K562 (cell line): ENCODE data around the gene EGFL7. TPM values are rescaled to one million over a fixed set of nuclear protein-coding genes. Genes with fewer than 3 reads are reported as not detected.

Source experiments
- CHCHD3 ChIP-seq: fragments of 250-450 bp; sonication (Bioruptor Pico); IDR thresholded peaks from 2 replicates; pipeline ENCODE4 v2.1.2; 2022; ENCODE audit warnings: mild to moderate bottlenecking
- CREB1 ChIP-seq, 2 experiments: sonication (generic) in 1 of 2; formaldehyde crosslinking in 1 of 2; IDR thresholded peaks; 2 replicates each; pipeline versions ENCODE4 v1.6.1 to v1.8.0; 2012 to 2022; ENCODE audit warnings: inconsistent platforms in 1 of 2, mild to moderate bottlenecking in 1 of 2, missing genetic modification reagents in 1 of 2, moderate library complexity in 1 of 2
- FUS ChIP-seq: fragments of 200-400 bp; formaldehyde crosslinking; optimal IDR thresholded peaks from 2 replicates; pipeline ENCODE3; 2017; ENCODE audit warnings: low read depth, low read length
- HNRNPK ChIP-seq: fragments of 200-400 bp; formaldehyde crosslinking; IDR thresholded peaks from one replicate; pipeline ENCODE4 v1.6.1; 2018; ENCODE audit warnings: mild to moderate bottlenecking, low read depth, low read length; ENCODE audit not compliant: poor library complexity, severe bottlenecking
- MTA1 ChIP-seq: fragments of 450-650 bp; IDR thresholded peaks from 2 replicates; pipeline ENCODE4 v1.6.1; 2017; ENCODE audit warnings: borderline replicate concordance
- NCOA1 ChIP-seq: fragments of 450-650 bp; IDR thresholded peaks from 2 replicates; pipeline ENCODE4 v1.6.1; 2016; ENCODE audit warnings: low read depth
- POLR2AphosphoS2 ChIP-seq: IDR thresholded peaks from 2 replicates; pipeline ENCODE4 v1.6.1; 2012; ENCODE audit warnings: low read length, improper control_type of control experiment
- POLR2AphosphoS5 ChIP-seq: IDR thresholded peaks from 2 replicates; pipeline ENCODE4 v1.6.1; 2011; ENCODE audit warnings: mild to moderate bottlenecking, low read depth, low read length, moderate library complexity; ENCODE audit not compliant: control insufficient read depth, insufficient read depth
- POLR3G ChIP-seq: IDR thresholded peaks from 2 replicates; pipeline ENCODE4 v1.6.1; 2011; ENCODE audit not compliant: insufficient read length, insufficient replicate concordance; ENCODE audit errors: extremely low read depth
- RCOR1 ChIP-seq, 2 experiments: IDR thresholded peaks; 2 replicates each; pipeline ENCODE4 v1.6.1; 2012; ENCODE audit warnings: low read depth in 2 of 2, low read length in 2 of 2, borderline replicate concordance in 1 of 2, improper control_type of control experiment in 1 of 2
- TFAP4 ChIP-seq: sonication (generic); formaldehyde crosslinking; IDR thresholded peaks from 2 replicates; pipeline ENCODE4 v1.8.0; 2022; ENCODE audit warnings: missing genetic modification reagents, mild to moderate bottlenecking, moderate library complexity, borderline replicate concordance
- TSC22D4 ChIP-seq: fragments of 450-650 bp; IDR thresholded peaks from 2 replicates; pipeline ENCODE4 v1.6.1; 2016; ENCODE audit warnings: missing genetic modification characterization, missing biosample characterization, control low read depth
- ZFP36 ChIP-seq: fragments of 150-350 bp; IDR thresholded peaks from 2 replicates; pipeline ENCODE4 v1.6.1; 2018; ENCODE audit warnings: low read length, low read depth; ENCODE audit not compliant: partially characterized antibody
- ZFX ChIP-seq: sonication (generic); formaldehyde crosslinking; IDR thresholded peaks from 2 replicates; pipeline ENCODE4 v1.8.0; 2022; ENCODE audit warnings: mild to moderate bottlenecking, missing genetic modification reagents, moderate library complexity
- ZNF175 ChIP-seq: fragments of 200-800 bp; sonication (Bioruptor generic); IDR thresholded peaks from 2 replicates; pipeline ENCODE4 v1.6.1; 2016; ENCODE audit warnings: low read depth, mild to moderate bottlenecking, missing genetic modification characterization, missing compliant biosample characterization
- ZNF24 ChIP-seq: fragments of 450-650 bp; IDR thresholded peaks from 2 replicates; pipeline ENCODE4 v1.6.1; 2016
- ZNF41 ChIP-seq: fragments of 250-450 bp; sonication (Bioruptor Pico); conservative IDR thresholded peaks from 2 replicates; pipeline ENCODE4 v1.4.0; 2020; ENCODE audit warnings: mild to moderate bottlenecking
- ZNF79 ChIP-seq: fragments of 250-450 bp; sonication (Bioruptor Pico); IDR thresholded peaks from 2 replicates; pipeline ENCODE4 v1.4.0; 2020; ENCODE audit warnings: low read depth, mild to moderate bottlenecking, moderate library complexity
- ZSCAN32 ChIP-seq: fragments of 450-650 bp; formaldehyde crosslinking; IDR thresholded peaks from 2 replicates; pipeline ENCODE4 v1.4.0; 2020; ENCODE audit warnings: mild to moderate bottlenecking, moderate library complexity
- polyA plus RNA-seq, 8 experiments: library from polyadenylated mRNA; depleted of rRNA in 4 of 8; stranded (reverse) in 5 of 8; unstranded in 3 of 8; fragments of >200 nt; fragmentation: Nextera tagmentation in 2 of 8; fragmentation: Illumina TruSeq in 1 of 8; extraction: Ambion mirVana in 2 of 8; extraction: Trizol in 1 of 8; gene quantifications; 2 replicates each; pipeline versions ENCODE4 v1.2.1 to v1.2.3, GENCODE V29; 2011 to 2014; ENCODE audit warnings: inconsistent platforms in 1 of 8, missing spikeins in 1 of 8
- total RNA-seq, 7 experiments: library from RNA; depleted of rRNA in 6 of 7; stranded (reverse); fragments of >200 nt in 6 of 7; fragmentation: Illumina TruSeq in 2 of 7; extraction: Trizol in 2 of 7; gene quantifications; 2 replicates each; pipeline versions ENCODE4 v1.2.1 to v1.2.3, GENCODE V29; 2011 to 2021; ENCODE audit warnings: low replicate concordance in 1 of 7
- TF ChIP-seq, protein P1 (sequence below): fragments of 250-450 bp; sonication (Bioruptor Pico); IDR thresholded peaks from 2 replicates; pipeline ENCODE4 v1.9.0; 2021; ENCODE audit warnings: mild to moderate bottlenecking
- TF ChIP-seq, protein P2 (sequence below): fragments of 250-450 bp; sonication (Bioruptor Pico); IDR thresholded peaks from 2 replicates; pipeline ENCODE4 v1.8.0; 2022; ENCODE audit warnings: inconsistent platforms
- TF ChIP-seq, protein P3 (sequence below): fragments of 200-800 bp; sonication (Bioruptor generic); IDR thresholded peaks from 2 replicates; pipeline ENCODE4 v1.6.1; 2017; ENCODE audit warnings: missing genetic modification characterization, missing compliant biosample characterization

EGFL7 gene
- total and polyA plus RNA-seq, 9 of the 15 experiments (the other 6 are each of a cell fraction or from before 2014, with no cell fraction given), result 1.5 to 286 (median 55.5) TPM

DNA sequence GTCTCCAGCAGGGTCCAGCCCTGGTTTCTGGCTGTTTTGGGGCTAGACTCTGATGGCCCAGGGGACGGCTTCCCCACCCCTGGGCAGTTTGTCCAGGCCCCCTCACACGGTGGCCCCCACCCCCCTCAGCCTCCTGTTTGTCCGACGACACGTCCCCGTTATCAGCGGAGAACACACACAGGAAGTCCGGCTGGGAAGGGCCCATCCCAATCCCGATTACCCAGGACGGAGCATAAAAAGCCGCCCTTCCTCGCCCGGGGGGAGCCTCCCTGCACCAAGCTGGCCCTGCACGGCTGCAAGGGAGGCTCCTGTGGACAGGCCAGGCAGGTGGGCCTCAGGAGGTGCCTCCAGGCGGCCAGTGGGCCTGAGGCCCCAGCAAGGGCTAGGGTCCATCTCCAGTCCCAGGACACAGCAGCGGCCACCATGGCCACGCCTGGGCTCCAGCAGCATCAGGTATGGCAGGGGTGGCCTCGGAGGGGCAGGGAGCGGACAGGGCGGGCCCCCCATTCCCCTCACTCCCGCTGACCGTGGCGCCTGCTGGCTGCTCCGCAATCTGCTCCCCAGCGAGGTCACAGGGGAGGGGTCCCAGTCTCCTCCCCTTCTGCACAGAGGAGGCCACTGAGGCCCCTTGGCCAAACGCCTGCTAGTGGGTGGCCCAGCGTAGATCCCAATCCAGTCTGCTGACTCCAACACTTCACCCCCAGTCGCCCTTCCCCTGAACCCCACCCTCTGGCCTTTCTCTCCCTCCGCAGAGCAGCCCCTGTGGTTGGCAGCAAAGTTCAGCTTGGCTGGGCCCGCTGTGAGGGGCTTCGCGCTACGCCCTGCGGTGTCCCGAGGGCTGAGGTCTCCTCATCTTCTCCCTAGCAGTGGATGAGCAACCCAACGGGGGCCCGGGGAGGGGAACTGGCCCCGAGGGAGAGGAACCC is at the start of gene EGFL7 (continued):
- no peak for TF ChIP-seq HNRNPK
- TF ChIP-seq ZFX (CRISPR knock-in tag), result peak; percentile 86
- TF ChIP-seq TFAP4 (CRISPR knock-in tag), result peak; percentile 85; the same call in 1 of the 2 replicates
- no peak for TF ChIP-seq TSC22D4 (tag)
- TF ChIP-seq POLR3G, result no peak
- TF ChIP-seq ZNF41 (CRISPR knock-in tag), result no peak
- TF ChIP-seq RCOR1 (IDR thresholded peaks at IDR 0.05; ENCODE audit: borderline replicate concordance in 1 of 2, low read depth in 2 of 2, low read length in 2 of 2), result peak in 1 of 2 experiments; percentile 89; a peak in 2 of 4 replicates
- peak; percentile 57; the same call in 1 of the 2 replicates for TF ChIP-seq NCOA1
- no peak for TF ChIP-seq ZFP36
- no peak for TF ChIP-seq ZNF175 (CRISPR knock-in tag)
- TF ChIP-seq POLR2AphosphoS5, result peak; percentile 89
- no peak for TF ChIP-seq CHCHD3 (CRISPR knock-in tag)
- TF ChIP-seq MTA1, result no peak
- peak; percentile 88; the same call in 1 of the 2 replicates for TF ChIP-seq POLR2AphosphoS2
- no peak for TF ChIP-seq ZNF79 (CRISPR knock-in tag)
- no peak for TF ChIP-seq FUS
- TF ChIP-seq ZSCAN32 (CRISPR knock-in tag), result no peak
- no peak for TF ChIP-seq CREB1 (IDR thresholded peaks at IDR 0.05)
- TF ChIP-seq CREB1 (CRISPR knock-in tag; IDR thresholded peaks at IDR 0.05), result no peak
- TF ChIP-seq, protein P1, sequence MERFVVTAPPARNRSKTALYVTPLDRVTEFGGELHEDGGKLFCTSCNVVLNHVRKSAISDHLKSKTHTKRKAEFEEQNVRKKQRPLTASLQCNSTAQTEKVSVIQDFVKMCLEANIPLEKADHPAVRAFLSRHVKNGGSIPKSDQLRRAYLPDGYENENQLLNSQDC (CRISPR knock-in tag), result no peak
- TF ChIP-seq, protein P2, sequence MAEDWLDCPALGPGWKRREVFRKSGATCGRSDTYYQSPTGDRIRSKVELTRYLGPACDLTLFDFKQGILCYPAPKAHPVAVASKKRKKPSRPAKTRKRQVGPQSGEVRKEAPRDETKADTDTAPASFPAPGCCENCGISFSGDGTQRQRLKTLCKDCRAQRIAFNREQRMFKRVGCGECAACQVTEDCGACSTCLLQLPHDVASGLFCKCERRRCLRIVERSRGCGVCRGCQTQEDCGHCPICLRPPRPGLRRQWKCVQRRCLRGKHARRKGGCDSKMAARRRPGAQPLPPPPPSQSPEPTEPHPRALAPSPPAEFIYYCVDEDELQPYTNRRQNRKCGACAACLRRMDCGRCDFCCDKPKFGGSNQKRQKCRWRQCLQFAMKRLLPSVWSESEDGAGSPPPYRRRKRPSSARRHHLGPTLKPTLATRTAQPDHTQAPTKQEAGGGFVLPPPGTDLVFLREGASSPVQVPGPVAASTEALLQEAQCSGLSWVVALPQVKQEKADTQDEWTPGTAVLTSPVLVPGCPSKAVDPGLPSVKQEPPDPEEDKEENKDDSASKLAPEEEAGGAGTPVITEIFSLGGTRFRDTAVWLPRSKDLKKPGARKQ (CRISPR knock-in tag), result no peak
- no peak for TF ChIP-seq ZNF24
- TF ChIP-seq, protein P3, sequence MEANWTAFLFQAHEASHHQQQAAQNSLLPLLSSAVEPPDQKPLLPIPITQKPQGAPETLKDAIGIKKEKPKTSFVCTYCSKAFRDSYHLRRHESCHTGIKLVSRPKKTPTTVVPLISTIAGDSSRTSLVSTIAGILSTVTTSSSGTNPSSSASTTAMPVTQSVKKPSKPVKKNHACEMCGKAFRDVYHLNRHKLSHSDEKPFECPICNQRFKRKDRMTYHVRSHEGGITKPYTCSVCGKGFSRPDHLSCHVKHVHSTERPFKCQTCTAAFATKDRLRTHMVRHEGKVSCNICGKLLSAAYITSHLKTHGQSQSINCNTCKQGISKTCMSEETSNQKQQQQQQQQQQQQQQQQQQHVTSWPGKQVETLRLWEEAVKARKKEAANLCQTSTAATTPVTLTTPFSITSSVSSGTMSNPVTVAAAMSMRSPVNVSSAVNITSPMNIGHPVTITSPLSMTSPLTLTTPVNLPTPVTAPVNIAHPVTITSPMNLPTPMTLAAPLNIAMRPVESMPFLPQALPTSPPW (CRISPR knock-in tag), result peak; percentile 98
